ENCODE data around the gene TRNP1. TPM values are rescaled to one million over a fixed set of nuclear protein-coding genes. Genes with fewer than 3 reads are reported as not detected.
A peak's percentile ranks its signal among the peaks of the same experiment; 100 is the strongest.

Gene TRNP1
- total RNA-seq, 2 experiments from 2014 or later, result 0.62 to 0.69 TPM

DNA sequence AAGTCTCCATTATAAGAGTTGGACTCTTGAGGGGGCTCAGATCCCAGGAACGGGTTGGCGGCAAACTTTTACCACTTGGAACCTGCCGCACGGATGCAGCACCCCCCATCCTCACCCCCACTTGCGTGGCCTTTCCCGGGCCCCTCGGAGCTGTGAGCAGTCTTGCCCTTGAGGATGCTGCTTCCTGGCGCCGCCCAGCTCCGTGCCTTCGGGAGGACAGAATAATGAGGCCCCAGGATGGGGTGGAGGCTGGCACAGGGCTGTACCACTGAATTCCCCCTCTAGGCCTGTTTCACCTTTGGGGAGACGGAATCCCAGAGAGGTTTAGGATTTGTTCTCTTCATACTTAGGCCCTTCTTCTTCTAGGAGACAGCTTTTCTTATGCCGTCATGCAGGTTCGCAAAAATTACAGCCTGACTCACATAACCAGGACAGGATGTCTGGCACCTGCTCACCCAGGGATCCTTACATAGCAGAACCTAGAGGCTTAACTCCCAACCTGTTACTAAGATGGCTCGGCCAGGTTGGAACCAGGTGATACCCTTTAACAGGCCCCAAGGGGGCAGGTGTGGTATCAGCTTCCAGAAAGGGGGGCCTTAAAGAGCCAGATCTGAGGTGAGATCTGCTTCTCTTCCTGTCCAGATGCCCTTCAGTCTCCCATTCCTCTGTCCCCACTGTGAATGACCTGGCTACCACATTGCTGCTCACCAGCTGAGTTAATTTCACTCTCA lies 1.5 kb downstream of the TRNP1 start:
- intact Hi-C loops (cut with DNase I, micrococcal nuclease), result no loop called here
- CTCF ChIA-PET, result interaction anchor here (0.6 to 1.9 kb wide), 8 partner anchors 14 to 301 kb away, joined by 3 to 8 read pairs (median 4); partner anchors contain the start of gene NUDC
- no peak overlapping the region for H3K27ac Mint-ChIP-seq
- no peak for ATAC-seq
- no peaks in the 10 kb centered on the region for H3K9me3 Mint-ChIP-seq (ENCODE audit: low read depth)
- H3K27me3 Mint-ChIP-seq, result peaks cover 45% of the 10 kb centered on the region
- H3K4me1 Mint-ChIP-seq, result peaks cover 19% of the 10 kb centered on the region
- POLR2A ChIA-PET, result interaction anchor here (0.6 kb wide), 1 partner anchor 19 kb away, joined by 6 read pairs; no protein-coding TSS in a partner anchor
- H3K36me3 Mint-ChIP-seq (ENCODE audit: low read depth), result no peaks in the 10 kb centered on the region
- peak overlapping the region; percentile 49 for H3K4me3 Mint-ChIP-seq
- DNase-seq, result no peak

DNA sequence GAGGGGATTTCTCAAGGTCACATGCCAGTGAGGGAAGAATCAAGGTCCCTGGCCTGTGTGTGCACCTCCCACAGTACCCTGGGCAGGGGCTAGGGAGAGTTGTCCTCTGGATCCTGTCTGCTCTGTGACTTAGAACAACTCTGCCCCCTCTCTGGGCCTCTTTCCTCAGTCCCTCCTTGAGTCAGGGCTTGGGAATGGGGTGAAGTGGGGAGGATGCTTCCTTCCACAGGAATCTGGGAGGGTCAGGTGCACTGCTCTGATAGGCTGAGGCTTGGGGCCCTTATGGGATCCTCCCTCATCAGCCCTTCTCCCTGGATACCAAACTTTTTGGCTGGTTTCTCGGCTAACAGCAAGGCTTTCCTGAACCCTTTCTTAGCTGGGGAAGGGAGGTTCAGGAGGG lies 2.5 kb downstream of the TRNP1 start:
- H3K9me3 Mint-ChIP-seq (ENCODE audit: low read depth), result no peaks in the 10 kb centered on the region
- peaks cover 38% of the 10 kb centered on the region for H3K27me3 Mint-ChIP-seq
- DNase-seq (no peak), ATAC-seq (no peak)
- no peak overlapping the region for H3K27ac Mint-ChIP-seq
- POLR2A ChIA-PET, result interaction anchor here (0.6 kb wide), 1 partner anchor 578 kb away, joined by 3 read pairs; no protein-coding TSS in a partner anchor
- H3K4me3 Mint-ChIP-seq, result no peak overlapping the region
- intact Hi-C loops (cut with DNase I, micrococcal nuclease), result loop anchor here in 1 of 2 experiments (2.0 kb wide), 1 partner anchor 49 kb away; no protein-coding TSS in a partner anchor
- H3K36me3 Mint-ChIP-seq (ENCODE audit: low read depth), result no peaks in the 10 kb centered on the region
- peaks cover 19% of the 10 kb centered on the region for H3K4me1 Mint-ChIP-seq
- CTCF ChIA-PET, result interaction anchor here (0.6 to 2.5 kb wide), 11 partner anchors 8 to 300 kb away, joined by 3 to 12 read pairs (median 5); no protein-coding TSS in a partner anchor

DNA sequence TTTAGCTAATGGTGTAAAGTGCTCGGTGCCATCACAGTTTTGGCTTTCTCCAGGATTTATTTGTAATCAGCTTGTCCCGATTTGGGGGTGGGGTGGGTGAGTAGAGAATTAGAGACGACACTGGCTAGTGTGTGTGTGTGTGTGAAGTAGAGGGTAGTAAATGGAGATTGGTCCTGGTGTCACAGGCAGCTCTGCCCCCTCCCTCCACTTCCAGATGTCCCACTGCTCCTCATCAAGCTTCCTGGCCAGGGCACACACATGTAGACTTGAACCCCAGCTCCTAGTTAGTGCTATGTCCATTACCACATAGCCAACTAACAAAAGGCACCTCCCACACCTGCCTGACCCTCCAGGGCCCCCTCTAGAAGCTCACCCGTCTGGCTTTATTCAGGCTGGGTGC lies 3.2 kb downstream of the TRNP1 start:
- peaks cover 13% of the 10 kb centered on the region for H3K4me1 Mint-ChIP-seq
- no peak overlapping the region for H3K4me3 Mint-ChIP-seq
- no peak for DNase-seq
- CTCF ChIA-PET, result interaction anchor here (0.6 to 2.5 kb wide), 13 partner anchors 9 to 300 kb away, joined by 3 to 12 read pairs (median 5); partner anchors contain the start of gene NUDC
- no peak overlapping the region for H3K27ac Mint-ChIP-seq
- intact Hi-C loops (cut with DNase I, micrococcal nuclease), result loop anchor here in 1 of 2 experiments (1.0 to 2.0 kb wide), 2 partner anchors 48 to 101 kb away; no protein-coding TSS in a partner anchor
- no peaks in the 10 kb centered on the region for H3K36me3 Mint-ChIP-seq (ENCODE audit: low read depth)
- POLR2A ChIA-PET, result interaction anchor here (0.6 kb wide), 1 partner anchor 578 kb away, joined by 3 read pairs; no protein-coding TSS in a partner anchor
- no peak for ATAC-seq
- H3K27me3 Mint-ChIP-seq, result peaks cover 32% of the 10 kb centered on the region
- no peaks in the 10 kb centered on the region for H3K9me3 Mint-ChIP-seq (ENCODE audit: low read depth)

DNA sequence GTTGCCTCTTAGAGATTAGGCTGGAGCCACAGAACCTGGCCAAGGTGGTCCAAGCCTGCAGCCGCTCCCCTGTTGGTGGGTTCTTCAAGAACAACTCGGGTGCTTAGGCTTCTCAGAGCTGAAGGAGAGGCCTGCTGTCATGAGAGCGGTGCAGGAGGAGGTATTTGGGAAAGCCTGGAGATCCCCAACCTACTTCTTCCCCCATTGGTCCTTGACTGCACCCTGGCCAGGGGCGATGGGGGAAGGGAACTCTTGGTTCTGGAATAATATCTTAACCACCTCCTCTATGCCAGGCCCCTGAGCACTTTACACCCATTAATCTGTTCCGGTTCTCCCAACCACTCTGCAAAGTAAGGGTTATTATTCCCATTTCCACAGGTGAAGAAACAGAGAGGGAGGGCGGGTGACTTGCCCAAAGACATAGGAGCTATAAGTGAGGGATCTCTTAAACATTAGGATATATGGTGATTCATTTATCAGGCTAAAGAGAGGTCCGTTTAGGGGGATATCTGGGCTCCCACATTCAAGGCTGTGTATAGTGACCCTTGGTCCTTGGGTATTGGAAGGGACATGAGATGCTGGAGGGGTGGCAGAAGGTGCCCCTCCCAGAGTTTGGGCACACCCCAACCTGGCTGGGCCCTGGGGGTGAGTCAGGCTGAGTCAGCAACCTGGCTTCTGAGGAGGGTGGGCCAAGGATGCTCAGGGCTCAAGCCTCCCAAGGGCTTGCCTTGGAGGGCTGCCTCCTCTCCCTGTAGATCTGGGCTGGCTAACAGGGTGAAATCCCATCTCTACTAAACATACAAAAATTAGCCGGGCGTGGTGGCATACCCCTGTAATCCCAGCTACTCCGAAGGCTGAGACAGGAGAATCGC lies 5.2 kb downstream of the TRNP1 start:
- intact Hi-C loops (cut with DNase I, micrococcal nuclease), result loop anchor here in 1 of 2 experiments (1.0 kb wide), 1 partner anchor 14 kb away; the partner anchor contains the start of gene TENT5B
- ATAC-seq (no peak), DNase-seq (no peak)
- CTCF ChIA-PET, result interaction anchor here (0.6 to 2.5 kb wide), 17 partner anchors 9 to 713 kb away, joined by 3 to 12 read pairs (median 4); no protein-coding TSS in a partner anchor
- POLR2A ChIA-PET, result interaction anchor here (0.6 kb wide), 1 partner anchor 191 kb away, joined by 3 read pairs; no protein-coding TSS in a partner anchor
- Mint-ChIP-seq H3K4me3 (no peak overlapping the region), H3K4me1 (peaks cover 4% of the 10 kb centered on the region), H3K27ac (no peak overlapping the region), H3K9me3 (ENCODE audit: low read depth) (no peaks in the 10 kb centered on the region), H3K27me3 (peaks cover 25% of the 10 kb centered on the region), H3K36me3 (ENCODE audit: low read depth) (no peaks in the 10 kb centered on the region)

DNA sequence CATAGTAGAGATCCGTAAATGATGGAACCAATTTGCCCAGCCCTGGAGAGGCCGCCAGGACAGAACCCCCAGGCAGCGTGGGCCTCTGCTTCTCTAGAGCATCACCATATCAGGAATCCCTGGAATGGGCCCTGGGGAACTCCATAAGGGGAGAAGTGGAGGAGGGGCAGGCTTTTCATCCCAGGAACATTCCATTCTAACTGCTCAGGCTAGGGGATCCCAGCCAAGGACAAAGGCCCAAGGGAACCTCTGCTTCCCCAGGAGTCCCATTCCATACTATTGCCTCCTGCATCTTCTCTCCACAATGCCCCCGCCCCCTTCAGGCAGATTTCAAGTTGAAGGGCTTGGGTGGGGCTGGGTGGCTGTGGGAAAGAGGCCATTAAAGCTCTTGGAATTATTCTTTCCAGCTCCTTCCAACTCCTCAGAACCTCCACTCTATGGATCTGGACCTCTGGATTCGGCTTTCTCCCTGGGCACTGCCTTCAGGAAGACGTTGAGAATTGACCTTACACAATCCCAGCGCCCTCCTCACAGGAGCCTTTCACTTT lies 6.0 kb downstream of the TRNP1 start:
- H3K4me1 Mint-ChIP-seq, result peaks cover 4% of the 10 kb centered on the region
- H3K9me3 Mint-ChIP-seq (ENCODE audit: low read depth), result no peaks in the 10 kb centered on the region
- H3K36me3 Mint-ChIP-seq (ENCODE audit: low read depth), result no peaks in the 10 kb centered on the region
- POLR2A ChIA-PET, result interaction anchor here (0.6 kb wide), 1 partner anchor 192 kb away, joined by 3 read pairs; no protein-coding TSS in a partner anchor
- no peak for ATAC-seq
- CTCF ChIA-PET, result interaction anchor here (0.5 kb wide), 1 partner anchor 358 kb away, joined by 3 read pairs; no protein-coding TSS in a partner anchor
- peaks cover 24% of the 10 kb centered on the region for H3K27me3 Mint-ChIP-seq
- DNase-seq, result no peak
- H3K27ac Mint-ChIP-seq, result no peak overlapping the region
- no peak overlapping the region for H3K4me3 Mint-ChIP-seq
- intact Hi-C loops (cut with DNase I, micrococcal nuclease), result no loop called here

DNA sequence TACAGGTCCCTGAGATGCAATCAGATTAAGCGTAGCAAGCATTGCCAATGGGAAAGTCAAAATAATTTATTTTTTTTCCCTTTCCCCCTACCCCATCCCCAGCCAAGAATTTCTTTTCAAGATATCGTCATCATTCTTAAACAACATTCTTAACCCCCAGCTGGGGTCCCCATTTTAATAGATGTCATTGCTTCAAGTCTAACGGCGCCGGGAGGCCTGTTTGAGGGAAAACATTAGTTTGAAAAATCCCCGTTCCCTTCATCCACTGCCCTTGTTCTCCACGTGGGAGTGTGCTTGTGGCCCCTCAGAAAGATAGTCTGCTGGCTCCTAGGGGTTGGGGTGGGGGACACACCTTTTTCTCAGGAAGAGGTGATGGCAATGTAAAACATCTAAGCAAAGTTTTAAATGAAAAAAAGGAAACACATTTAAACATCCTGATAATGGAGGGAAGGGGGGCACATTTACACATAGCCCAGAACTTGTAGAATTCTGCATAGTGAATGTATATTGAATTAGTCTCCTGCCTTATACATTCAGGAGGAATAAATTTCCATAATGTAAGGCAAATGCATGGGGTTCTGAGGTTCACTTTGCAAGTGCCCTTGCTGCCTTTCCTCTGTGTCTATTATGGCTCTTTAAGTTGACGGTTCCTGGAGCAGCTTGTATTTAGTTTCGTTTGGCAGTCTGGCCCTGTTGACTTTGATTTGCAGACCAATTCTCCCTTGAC lies 6.8 kb downstream of the TRNP1 start:
- intact Hi-C loops (cut with DNase I, micrococcal nuclease), result no loop called here
- Mint-ChIP-seq H3K4me3 (no peak overlapping the region), H3K36me3 (ENCODE audit: low read depth) (no peaks in the 10 kb centered on the region), H3K9me3 (ENCODE audit: low read depth) (no peaks in the 10 kb centered on the region), H3K27ac (no peak overlapping the region), H3K4me1 (peaks cover 4% of the 10 kb centered on the region), H3K27me3 (peaks cover 16% of the 10 kb centered on the region)
- DNase-seq, result no peak
- no peak for ATAC-seq
- ChIA-PET POLR2A (no interaction called here), CTCF (interaction anchor here (0.6 to 1.0 kb wide), 3 partner anchors 45 to 972 kb away, joined by 3 to 4 read pairs (median 3); no protein-coding TSS in a partner anchor)

DNA sequence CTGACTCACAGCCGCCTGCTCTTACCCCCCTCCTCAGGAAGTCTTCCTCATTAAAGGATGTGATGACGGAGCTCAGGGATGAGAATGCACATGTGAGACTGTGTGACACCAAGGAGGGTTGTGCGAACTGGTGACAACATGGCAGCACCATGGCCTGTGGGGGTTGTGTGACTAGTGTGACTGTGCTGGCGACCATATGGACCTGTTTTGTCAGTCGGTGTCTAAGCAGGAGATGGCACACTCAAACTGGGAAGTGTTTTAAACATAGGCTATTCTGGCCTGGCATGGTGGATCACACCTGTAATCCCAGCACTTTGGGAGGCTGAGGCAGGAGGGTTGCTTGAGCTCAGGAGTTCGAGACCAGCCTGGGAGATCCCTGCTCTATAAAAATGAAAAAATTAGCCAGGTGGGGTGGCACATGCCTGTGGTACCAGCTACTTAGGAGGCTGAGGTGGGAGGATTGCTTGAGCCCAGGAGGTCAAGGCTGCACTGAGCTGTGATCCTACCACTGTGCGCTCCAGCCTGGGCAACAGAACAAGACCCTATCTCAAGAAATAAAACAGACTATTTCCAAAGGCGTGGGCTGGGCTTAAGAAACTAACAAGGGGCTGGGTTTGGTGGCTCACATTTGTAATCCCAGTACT lies 7.4 kb downstream of the TRNP1 start:
- Mint-ChIP-seq H3K4me1 (peaks cover 4% of the 10 kb centered on the region), H3K9me3 (ENCODE audit: low read depth) (no peaks in the 10 kb centered on the region), H3K27ac (no peak overlapping the region), H3K36me3 (ENCODE audit: low read depth) (no peaks in the 10 kb centered on the region), H3K27me3 (peaks cover 9% of the 10 kb centered on the region), H3K4me3 (no peak overlapping the region)
- intact Hi-C loops (cut with DNase I, micrococcal nuclease), result no loop called here
- ChIA-PET POLR2A (interaction anchor here (0.6 kb wide), 1 partner anchor 17 kb away, joined by 3 read pairs; no protein-coding TSS in a partner anchor), CTCF (interaction anchor here (0.6 to 1.0 kb wide), 3 partner anchors 40 to 183 kb away, joined by 3 to 4 read pairs (median 3); no protein-coding TSS in a partner anchor)
- ATAC-seq (no peak), DNase-seq (no peak)

DNA sequence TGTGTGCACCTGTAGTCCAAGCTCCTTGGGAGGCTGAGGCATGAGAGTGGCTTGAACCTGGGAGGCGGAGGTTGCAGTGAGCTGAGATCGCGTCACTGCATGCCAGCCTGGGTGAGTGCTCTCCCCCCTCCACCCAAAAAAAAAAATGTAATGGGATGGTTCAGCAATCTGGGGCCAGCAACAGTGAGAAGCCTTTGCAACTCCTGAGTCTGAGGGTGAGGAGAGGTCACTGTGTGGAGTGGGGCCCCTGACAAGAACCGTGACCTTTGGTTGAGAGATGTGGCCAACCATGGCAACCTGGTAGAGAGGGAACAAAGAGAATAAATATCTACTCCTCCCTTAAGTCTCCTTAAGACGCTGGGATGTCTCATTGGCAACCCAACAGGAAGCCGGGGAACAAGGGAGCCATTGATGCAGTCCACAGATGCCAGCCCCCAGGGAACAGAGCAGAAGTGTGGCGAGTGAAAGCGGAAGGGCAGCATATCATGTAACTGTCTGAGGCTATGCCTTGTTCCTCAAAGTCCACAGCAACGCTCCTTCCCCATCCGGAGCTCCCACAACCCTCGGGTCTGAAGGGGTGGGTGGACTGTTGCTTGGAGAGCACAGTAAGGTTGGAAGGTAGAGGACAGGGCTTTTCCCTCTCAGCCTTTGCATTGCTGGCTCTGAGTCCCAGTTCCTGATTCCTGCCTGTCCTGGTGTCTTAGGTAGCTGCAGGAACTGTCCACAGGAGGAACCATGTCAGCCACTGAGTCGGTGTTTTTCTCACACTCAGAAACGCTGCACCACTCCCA lies 8.3 kb downstream of the TRNP1 start:
- peaks cover 4% of the 10 kb centered on the region for H3K27me3 Mint-ChIP-seq
- no peak overlapping the region for H3K4me3 Mint-ChIP-seq
- ChIA-PET CTCF (interaction anchor here (1.0 kb wide), 1 partner anchor 39 kb away, joined by 3 read pairs; no protein-coding TSS in a partner anchor), POLR2A (interaction anchor here (0.6 kb wide), 1 partner anchor 16 kb away, joined by 3 read pairs; no protein-coding TSS in a partner anchor)
- H3K27ac Mint-ChIP-seq, result no peak overlapping the region
- no peak for DNase-seq
- peaks cover 4% of the 10 kb centered on the region for H3K4me1 Mint-ChIP-seq
- no peaks in the 10 kb centered on the region for H3K36me3 Mint-ChIP-seq (ENCODE audit: low read depth)
- no peaks in the 10 kb centered on the region for H3K9me3 Mint-ChIP-seq (ENCODE audit: low read depth)
- ATAC-seq, result no peak
- intact Hi-C loops (cut with DNase I, micrococcal nuclease), result no loop called here

DNA sequence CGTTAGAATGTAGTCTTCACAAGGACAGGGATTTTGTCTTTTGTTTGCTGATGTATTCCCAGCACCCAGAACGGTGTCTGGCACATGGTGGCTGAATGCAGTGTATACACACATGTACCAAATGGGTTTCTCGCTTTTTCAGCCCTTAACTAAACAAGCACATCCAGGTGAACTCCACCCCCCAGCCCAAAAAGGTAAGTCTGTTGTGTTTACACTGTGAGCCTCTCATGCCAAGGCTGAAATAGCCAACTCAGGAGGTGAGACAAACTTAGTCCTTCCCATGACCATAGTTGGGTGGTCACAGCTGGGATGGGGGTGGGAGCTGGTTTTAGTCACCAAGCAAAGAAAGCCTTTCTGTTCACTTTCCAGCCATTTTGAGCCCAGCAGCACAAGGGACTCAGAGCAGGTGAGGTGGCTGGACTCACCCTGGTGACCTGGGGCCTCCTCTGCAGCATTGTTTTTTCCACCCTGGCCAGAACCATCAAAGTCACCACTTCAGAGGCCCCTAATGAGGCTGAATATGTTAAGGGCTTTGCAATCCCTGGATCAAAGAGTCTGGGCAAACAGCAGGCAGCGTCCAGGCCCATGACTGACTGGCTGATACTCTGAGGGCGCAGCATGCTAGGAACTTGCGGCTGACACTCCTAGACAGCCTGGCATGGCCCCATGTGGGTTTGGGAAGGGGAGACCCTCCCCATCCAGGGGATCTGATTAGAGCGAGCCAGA lies 10.4 kb downstream of the TRNP1 start:
- no peak for ATAC-seq
- Mint-ChIP-seq H3K36me3 (ENCODE audit: low read depth) (no peaks in the 10 kb centered on the region), H3K4me1 (no peaks in the 10 kb centered on the region), H3K9me3 (ENCODE audit: low read depth) (no peaks in the 10 kb centered on the region), H3K27me3 (peaks cover 3% of the 10 kb centered on the region), H3K27ac (no peak overlapping the region), H3K4me3 (no peak overlapping the region)
- ChIA-PET CTCF (interaction anchor here (0.6 to 0.7 kb wide), 2 partner anchors 43 to 370 kb away, joined by 3 read pairs; partner anchors contain the start of gene KDF1), POLR2A (no interaction called here)
- intact Hi-C loops (cut with DNase I, micrococcal nuclease), result no loop called here
- no peak for DNase-seq
